Heart left ventricle (tissue), 13 donors: ENCODE data around the gene VMP1.

Source experiments
- CTCF ChIP-seq, 12 donors: fragments of 200-600 bp; sonication (generic) in 4 of 12; IDR thresholded peaks; one replicate each; pipeline versions ENCODE4 v1.5.0 to v1.8.0; 2018 to 2022; ENCODE audit warnings: antibody characterized with exemption in 12 of 12, mild to moderate bottlenecking in 5 of 12
- POLR2A ChIP-seq, 2 donors: fragments of 450-650 bp; IDR thresholded peaks; one replicate each; pipeline ENCODE4 v1.6.1; 2017; ENCODE audit warnings: antibody characterized with exemption in 2 of 2, mild to moderate bottlenecking in 2 of 2, moderate library complexity in 2 of 2
- donor health status: ischemic (EF 13 %, LVEDD 7.1; RV severe dilation, severe dysfunction).
- donor health status: DM: no; HTN: yes; CAD: no.
- donor health status: DM: no; HTN: no; CAD: no.
- donor health status: ischemic (EF 25% LVEDD 6.9; RV normal size, moderate dysfunction).
- donor health status: ischemic (EF 25% LVEDD 5.7; RV mildly dilated, moderate dysfunction).
- donor health status: ischemic (EF 35%, LVEDD 5.7; RV mildly dilated, moderate dysfunction).
- donor health status: nonischemic (EF 11% LVEDD 7.7; RV severe dilation, severe dysfunction).
- donor health status: DM: yes; HTN: yes; CAD: no.
- donor health status: PGD.
- donor health status: ischemic (EF 29% LVEDD 5.4; RV normal size, mild dysfunction).
- donor health status: nonischemic (EF 23%, LVEDD 6.1; RV moderate dilation, normal function).

GRCh38 chr17:59778996-59779395 is 71.5 kb downstream of the VMP1 start:
- no peak for TF ChIP-seq CTCF (IDR thresholded peaks at IDR 0.05)
- TF ChIP-seq POLR2A (IDR thresholded peaks at IDR 0.05): no peak
